ENCODE results near the gene DNAAF3.
A peak's percentile ranks its signal among the peaks of the same experiment; 100 is the strongest.
"Not testable (repeated sequence)": the region's sequence is repeated elsewhere in the genome, so short reads cannot be mapped to it uniquely, and the experiment has no call there.

DNAAF3 gene

GRCh38 chr19:55166530-55167268 lies at the start of gene DNAAF3:
DNAAF3 (minus strand) TSS chr19:55166613; CDS start chr19:55166413, 200 bp downstream.
- DNase-seq (ENCODE audit: low spot score) = peak; percentile 97

GRCh38 chr19:55213547-55213946 lies 47.1 kb upstream of the DNAAF3 start:
- DNase-seq (ENCODE audit: low spot score) = no peak

DNA sequence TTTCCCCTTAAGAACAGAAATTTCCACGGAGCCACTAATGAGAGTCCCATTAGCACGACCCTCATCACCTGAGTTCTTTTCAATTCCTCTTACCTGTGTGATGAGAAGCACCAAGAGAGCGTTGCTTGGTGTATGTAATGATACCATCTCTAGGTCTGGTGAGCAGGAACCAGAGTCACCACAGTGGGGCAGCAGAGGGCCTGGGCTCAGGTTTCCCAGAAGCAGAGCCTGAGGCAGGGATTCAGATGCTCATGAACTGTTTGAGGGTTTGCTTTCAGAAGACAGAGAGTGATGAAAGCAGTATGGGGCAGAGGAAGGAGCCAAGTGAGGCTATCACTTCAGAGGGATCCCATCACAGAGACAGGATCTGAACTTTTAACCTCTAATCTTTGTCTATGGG lies 46.0 kb upstream of the DNAAF3 start:
- DNase-seq (ENCODE audit: low spot score) = peak; percentile 83

- peak; percentile 91 for DNase-seq (ENCODE audit: low spot score)
Measured at GRCh38 chr19:55209693-55210472, 43.5 kb upstream of the DNAAF3 start.

GRCh38 chr19:55208880-55209692 lies 42.7 kb upstream of the DNAAF3 start, which contains the start of gene PTPRH:
PTPRH (minus strand) TSS chr19:55209501; CDS start chr19:55209433, 68 bp downstream.
- DNase-seq (ENCODE audit: low spot score) = peak; percentile 56

GRCh38 chr19:55206664-55207500 lies 40.5 kb upstream of the DNAAF3 start:
- peak; percentile 91 for DNase-seq (ENCODE audit: low spot score)

GRCh38 chr19:55202199-55202598 lies 35.8 kb upstream of the DNAAF3 start:
- DNase-seq (ENCODE audit: low spot score) = not testable (repeated sequence)

DNA sequence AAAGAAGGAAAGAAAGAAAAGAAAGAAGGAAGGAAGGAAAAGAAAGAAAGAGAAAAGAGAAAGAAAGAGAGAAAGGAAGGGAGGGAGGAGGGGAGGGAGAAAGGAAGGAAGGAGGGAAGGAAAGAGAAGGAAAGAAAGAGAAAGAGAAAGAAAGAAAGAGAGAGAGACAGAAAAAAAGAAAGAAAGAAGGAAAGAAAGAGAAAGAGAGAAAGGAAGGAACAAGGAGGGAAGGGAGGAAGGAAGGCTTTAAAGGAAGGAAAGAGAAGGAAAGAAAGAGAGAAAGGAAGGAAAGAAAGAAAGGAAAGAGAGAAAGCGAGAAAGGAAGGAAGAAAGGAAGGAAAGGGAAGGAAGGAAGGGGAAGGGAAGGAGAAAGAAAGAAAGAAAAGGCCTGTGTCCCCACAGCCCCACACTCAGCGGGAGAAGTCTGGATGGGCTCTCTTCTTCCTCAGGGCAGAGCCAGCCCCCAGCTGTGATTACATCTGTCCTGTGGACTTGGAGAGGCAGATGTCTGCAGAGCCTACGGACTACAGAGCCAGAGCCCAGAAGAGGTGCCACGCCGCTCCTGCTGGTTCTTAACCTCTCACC lies 33.3 kb upstream of the DNAAF3 start:
- no peak for DNase-seq (ENCODE audit: low spot score)

DNA sequence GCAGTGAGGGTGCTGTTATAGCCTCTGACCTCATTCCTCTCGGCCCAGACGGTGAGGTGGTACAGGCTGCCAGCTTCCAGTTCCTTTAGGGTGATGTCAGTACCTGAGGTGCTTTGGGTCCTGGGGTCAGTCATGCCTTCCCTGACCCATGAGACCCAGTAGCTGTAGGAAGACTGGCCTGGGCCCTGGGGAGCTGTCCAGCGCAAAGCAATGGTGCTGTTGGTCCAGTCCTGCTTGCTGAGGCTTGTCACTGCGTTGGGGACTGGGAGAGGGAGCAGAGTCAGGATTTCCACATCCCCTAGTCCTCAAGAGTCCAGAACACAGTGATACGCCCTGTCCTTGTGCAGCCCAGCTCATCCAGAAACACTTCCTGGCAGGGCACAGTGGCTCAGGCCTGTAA lies 32.2 kb upstream of the DNAAF3 start:
- DNase-seq (ENCODE audit: low spot score) = no peak

DNA sequence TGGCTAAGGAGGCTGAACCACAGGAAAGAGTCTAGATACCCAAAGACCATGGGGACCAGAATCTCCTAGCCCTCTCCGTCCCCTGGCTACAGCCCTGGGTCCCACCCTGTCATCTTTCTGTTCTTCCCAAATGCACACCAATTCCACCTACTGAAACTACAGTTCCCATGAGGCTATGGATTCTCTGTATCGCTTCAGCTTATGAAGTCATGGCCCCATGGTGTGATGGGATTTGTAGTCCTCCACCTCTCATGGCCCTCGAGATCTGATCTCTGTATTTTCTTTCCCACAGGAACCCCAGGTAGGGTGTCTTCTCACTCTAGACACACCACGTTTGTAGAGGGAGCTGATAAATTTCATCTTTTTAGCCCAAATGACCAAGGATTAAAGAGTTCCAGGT lies 31.1 kb upstream of the DNAAF3 start:
- DNase-seq (ENCODE audit: low spot score) = no peak

DNA sequence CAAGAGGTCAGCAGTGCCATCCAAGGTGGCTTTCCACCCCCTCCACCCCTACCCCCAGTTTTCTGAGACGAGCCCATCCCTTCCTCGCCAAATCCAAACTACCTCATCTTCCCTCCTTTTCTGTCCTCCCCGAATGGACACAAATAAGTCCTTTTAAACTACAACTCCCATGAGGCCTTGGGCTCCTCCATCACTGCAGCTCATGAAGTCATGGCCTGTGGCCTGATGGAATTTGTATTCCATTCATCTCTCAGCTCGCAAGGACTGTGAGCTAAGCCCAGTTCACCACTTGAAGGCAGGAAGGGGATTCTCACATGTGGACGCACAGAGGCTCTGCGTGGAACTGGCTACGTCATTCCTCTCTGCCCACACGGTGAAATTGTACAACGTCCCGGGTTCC lies 30.4 kb upstream of the DNAAF3 start:
- DNase-seq (ENCODE audit: low spot score) = no peak

GRCh38 chr19:55193481-55193880 lies 27.1 kb upstream of the DNAAF3 start:
- DNase-seq (ENCODE audit: low spot score) = no peak

DNA sequence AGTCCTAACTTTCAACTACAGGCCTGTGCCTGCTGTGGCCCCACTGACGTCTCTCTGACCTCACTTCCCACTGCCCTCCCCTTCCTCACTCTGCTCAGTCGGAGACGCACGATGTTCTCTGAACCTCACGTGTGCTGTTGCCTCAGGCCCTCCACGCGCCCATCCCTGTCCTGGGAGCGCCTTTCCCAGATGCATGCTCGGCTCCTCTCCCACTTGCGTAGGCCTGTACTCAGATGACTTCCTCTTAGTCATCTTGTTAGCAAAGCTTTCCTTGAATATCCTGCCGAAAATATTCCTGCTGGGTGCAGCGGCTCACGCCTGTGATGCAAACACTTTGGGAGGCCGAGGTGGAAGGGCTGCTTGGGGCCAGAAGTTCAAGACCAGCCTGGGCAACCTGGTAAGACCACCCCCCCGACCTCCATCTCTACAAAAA lies 23.0 kb upstream of the DNAAF3 start:
- DNase-seq (ENCODE audit: low spot score) = no peak

DNA sequence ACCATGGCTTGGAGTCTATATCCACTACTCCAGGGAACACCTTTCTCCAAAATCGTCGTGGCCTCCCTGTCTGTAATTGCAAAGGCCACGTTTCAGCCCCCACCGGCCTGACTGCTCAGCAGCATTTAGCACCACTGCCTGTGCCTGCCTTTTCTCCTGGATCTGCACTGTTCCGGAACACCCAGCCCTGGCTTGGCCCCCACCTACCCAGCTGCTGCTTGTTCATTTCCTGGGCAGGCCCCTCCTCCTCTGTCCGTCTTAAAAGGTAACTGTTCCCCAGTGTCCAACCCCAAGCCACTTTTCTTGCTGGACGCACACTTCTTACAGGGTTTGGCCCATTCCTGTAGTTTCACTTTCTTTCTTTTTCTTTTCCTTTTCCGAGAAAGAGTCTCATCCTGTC lies 22.2 kb upstream of the DNAAF3 start:
- DNase-seq (ENCODE audit: low spot score) = no peak

GRCh38 chr19:55186080-55186479 lies 19.7 kb upstream of the DNAAF3 start:
- DNase-seq (ENCODE audit: low spot score) = no peak

DNA sequence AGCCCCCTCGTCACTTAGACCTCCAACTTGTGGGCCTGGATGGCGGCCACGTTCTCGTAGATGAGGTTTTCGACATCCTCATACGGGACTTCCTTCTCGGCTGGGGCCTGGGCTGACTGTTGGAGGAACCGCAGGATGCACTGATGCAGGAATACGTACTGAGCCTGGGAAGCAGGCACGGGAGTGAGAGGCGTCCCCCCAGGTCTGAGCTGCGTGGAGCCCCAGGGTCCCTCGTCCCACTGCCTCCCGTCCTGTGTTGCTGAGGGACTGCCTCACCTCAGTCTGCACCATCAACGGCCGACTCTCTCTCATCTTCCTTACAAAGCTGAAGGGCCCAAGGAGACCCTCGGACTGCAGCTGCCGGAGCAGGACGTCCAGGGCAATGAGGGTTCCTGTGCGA lies 15.3 kb upstream of the DNAAF3 start:
- DNase-seq (ENCODE audit: low spot score) = no peak

GRCh38 chr19:55179606-55180484 lies 13.4 kb upstream of the DNAAF3 start, which contains the start of gene SYT5:
SYT5 (minus strand) TSS chr19:55180289; CDS start chr19:55179041, 1,248 bp downstream.
- DNase-seq (ENCODE audit: low spot score) = no peak

DNA sequence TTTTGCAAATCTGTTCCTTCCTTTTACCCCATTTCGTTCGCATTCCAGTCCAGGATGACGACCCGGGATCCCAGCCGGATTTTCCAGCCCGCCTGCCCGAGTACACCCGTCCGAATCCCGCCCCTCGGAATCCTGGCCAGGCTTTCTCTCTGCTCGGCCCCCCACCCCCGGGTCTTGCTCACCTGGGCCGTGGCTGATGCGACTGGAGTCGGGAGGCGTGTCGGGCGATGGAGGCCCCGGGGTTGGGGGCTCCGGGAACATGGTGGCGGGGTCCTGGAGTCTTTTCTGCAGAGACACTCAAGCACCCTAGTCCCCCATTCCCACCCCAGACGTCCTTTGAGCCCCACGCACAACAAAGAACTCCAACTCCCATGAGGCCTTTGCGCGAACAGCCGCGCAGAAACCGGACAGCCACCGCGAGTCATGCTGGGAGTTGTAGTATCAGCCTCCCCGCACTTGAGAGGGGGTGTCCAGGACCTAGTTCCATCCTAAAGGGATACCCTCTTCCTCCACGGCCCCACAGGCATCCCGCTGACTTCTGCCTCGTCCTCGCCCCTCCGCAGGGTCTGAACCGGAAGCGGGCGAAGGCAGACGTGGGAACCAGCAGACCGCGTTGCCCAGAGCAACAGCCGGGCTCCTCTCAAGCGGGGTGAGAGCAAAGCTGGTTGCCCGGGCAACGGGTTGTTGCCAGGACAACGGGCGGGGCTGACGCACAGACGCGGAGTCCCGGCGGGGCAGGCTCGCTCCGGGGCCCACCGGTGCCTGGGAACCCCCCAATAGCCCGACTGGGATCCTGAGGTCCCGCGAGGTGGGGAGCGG lies 12.6 kb upstream of the DNAAF3 start:
- DNase-seq (ENCODE audit: low spot score) = no peak

DNA sequence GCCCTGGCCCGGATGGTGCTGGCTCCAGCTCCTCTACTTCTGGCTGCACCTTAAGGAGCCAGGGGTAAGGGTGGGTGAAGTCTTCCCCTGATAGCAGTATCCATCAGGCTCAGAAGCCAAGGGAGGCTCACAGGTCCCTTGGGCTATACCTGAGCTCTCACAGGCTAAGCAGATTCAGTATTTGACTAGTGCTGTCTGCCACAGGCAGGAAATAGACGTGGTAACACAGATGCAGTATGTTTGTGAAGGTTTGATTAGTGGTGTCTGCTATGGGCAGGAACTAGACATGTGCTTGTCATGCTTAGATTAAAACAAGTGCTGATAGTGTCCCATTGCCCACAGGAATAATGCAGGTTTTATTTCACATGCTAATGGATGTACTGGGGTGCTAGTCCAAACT lies 9.7 kb upstream of the DNAAF3 start:
- DNase-seq (ENCODE audit: low spot score) = no peak
